GM12872 (cell line): ENCODE data around the gene SYTL3.

Experiments used
- CTCF ChIP-seq: IDR thresholded peaks from 3 replicates; pipeline ENCODE4 v1.5.1; 2011; ENCODE audit warnings: low read depth, mild to moderate bottlenecking, low read length, moderate library complexity; ENCODE audit not compliant: insufficient read depth

Gene SYTL3, protein sequence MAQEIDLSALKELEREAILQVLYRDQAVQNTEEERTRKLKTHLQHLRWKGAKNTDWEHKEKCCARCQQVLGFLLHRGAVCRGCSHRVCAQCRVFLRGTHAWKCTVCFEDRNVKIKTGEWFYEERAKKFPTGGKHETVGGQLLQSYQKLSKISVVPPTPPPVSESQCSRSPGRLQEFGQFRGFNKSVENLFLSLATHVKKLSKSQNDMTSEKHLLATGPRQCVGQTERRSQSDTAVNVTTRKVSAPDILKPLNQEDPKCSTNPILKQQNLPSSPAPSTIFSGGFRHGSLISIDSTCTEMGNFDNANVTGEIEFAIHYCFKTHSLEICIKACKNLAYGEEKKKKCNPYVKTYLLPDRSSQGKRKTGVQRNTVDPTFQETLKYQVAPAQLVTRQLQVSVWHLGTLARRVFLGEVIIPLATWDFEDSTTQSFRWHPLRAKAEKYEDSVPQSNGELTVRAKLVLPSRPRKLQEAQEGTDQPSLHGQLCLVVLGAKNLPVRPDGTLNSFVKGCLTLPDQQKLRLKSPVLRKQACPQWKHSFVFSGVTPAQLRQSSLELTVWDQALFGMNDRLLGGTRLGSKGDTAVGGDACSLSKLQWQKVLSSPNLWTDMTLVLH

GRCh38 chr6:158649289-158650143 lies at the start of gene SYTL3:
SYTL3 (plus strand) TSS chr6:158650054; CDS start chr6:158663269, 13,215 bp downstream.
- TF ChIP-seq CTCF, result no peak

GRCh38 chr6:158603261-158604047 lies 46.4 kb upstream of the SYTL3 start:
- no peak for TF ChIP-seq CTCF

- no peak for TF ChIP-seq CTCF
These were observed 45.8 kb upstream of the SYTL3 start for GRCh38 chr6:158604048-158604406.

DNA sequence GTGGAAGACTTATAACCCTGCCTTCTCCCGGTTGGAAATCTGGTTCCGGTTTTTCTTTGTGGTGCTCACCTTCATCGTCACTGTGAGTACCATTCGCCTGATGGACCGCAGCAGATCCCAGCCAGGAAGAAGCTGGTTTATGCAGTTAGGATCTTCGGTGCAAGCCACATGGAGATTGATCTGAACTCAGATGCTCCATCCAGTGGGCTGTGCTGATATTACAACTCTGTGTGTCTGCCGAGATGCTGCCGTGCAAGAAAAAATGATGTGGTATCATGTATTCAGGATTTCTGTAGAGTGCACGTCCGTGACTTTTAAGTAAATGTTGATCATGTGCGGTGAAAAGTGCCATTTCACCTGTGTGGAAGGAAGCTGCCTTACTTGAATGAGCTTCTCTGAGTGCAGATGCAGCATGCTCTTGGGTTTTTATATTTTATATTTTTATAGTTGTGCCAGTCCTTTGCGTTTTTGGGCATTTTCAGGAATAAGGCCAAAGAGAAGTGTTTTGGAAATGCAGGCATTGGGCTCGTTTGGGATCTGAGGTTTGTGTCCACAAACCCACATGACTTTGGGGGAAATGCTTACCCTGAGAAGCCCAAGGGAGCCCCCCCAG lies 44.5 kb upstream of the SYTL3 start:
- TF ChIP-seq CTCF, result peak; percentile 86

DNA sequence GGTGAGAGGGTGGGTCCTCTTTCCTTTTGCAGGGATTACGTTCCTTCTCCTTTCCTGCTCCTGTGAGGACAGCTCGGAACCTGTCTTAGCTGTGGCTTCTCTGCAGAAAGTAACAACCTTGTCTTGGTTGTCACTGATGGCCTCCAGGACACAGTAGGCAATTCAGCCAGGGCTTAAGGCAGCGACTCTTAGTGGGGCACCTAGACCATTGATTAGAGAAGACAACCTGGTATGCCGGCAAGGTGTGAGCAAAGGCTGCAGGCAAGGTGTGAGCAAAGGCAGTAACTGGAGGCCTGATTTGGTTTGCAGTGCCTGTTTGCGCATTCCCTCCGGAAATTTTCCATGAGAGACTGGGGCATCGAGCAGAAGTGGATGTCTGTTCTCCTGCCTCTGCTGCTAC lies 42.9 kb upstream of the SYTL3 start:
- TF ChIP-seq CTCF, result no peak

- TF ChIP-seq CTCF, result no peak
These were observed 42.3 kb upstream of the SYTL3 start for GRCh38 chr6:158607411-158608170.
